Fibroblast of mammary gland (primary cell): ENCODE data around the gene PRDM7.
"Not testable (repeated sequence)": the region's sequence is repeated elsewhere in the genome, so short reads cannot be mapped to it uniquely, and the experiment has no call there.

Source experiments
- DNase-seq: peaks from one replicate; pipeline ENCODE4 v3.0.0-alpha.2; 2010; ENCODE audit warnings: low read depth
- H3K4me3 ChIP-seq: 2 replicates; pipeline ENCODE4 v1.5.1; 2011; ENCODE audit warnings: low read depth, mild to moderate bottlenecking, low read length, moderate library complexity; ENCODE audit not compliant: control insufficient read depth
- TF ChIP-seq, protein P1 (sequence below): conservative IDR thresholded peaks from 2 replicates; pipeline ENCODE4 v1.5.1; 2011; ENCODE audit warnings: low read depth, low read length, inconsistent platforms; ENCODE audit not compliant: control insufficient read depth, insufficient read depth

PRDM7 gene

DNA sequence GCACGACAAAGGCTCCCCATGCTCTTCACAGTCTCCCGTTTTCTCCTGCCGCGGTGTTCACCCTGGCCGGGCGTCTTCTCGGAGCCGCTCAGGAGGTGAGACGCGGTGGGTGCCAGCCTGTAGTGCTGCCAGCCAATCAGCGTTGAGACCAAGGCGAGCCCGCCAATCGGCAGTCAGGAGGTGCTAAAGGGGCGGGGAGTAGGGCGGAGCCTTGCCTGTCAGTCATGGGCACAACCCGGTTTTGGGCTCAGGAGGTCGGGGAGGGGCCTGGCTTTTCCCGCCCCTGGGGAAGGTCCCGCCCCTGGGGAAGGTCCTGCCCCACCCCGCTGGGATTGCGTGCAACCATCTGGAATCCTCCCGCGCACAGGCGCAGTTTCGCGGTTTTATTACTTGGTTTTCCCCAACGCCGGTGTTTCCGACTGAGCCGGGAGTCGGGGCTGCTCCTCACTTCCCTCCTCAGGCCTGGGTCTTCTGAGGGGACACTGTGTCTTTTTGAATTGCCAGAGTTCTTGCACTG, at the start of gene PRDM7:
Gene PRDM7, minus strand, starts transcription at position 92 of the 517 bp plus-strand sequence. CDS start 1,421 bp downstream, outside the sequence.
- peak; percentile 95 for DNase-seq
- TF ChIP-seq, protein P1, sequence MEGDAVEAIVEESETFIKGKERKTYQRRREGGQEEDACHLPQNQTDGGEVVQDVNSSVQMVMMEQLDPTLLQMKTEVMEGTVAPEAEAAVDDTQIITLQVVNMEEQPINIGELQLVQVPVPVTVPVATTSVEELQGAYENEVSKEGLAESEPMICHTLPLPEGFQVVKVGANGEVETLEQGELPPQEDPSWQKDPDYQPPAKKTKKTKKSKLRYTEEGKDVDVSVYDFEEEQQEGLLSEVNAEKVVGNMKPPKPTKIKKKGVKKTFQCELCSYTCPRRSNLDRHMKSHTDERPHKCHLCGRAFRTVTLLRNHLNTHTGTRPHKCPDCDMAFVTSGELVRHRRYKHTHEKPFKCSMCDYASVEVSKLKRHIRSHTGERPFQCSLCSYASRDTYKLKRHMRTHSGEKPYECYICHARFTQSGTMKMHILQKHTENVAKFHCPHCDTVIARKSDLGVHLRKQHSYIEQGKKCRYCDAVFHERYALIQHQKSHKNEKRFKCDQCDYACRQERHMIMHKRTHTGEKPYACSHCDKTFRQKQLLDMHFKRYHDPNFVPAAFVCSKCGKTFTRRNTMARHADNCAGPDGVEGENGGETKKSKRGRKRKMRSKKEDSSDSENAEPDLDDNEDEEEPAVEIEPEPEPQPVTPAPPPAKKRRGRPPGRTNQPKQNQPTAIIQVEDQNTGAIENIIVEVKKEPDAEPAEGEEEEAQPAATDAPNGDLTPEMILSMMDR: no peak

DNA sequence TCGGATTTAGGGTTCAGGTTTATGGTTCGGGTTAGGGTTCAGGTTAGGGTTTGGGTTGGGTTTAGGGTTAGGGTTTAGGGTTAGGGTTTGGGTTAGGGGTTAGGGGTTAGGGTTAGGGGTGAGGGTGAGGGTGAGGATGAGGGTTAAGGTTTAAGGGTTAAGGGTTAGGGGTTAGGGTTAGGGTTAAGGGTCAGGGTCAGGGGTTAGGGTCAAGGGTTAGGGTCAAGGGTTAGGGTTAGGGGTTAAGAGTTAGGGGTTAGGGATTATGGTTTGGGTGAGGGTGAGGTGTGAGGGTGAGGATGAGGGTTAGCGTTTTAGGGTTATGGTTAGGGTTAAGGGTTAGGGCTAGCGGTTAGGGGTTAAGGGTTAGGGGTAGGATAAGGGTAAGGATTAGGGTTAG, 44.7 kb upstream of the PRDM7 start:
- not testable (repeated sequence) for DNase-seq, H3K4me3 ChIP-seq

More for the DNA sequence above, at the start of gene PRDM7:
- H3K4me3 ChIP-seq: peak within 1 kb of the TSS; percentile 42

DNA sequence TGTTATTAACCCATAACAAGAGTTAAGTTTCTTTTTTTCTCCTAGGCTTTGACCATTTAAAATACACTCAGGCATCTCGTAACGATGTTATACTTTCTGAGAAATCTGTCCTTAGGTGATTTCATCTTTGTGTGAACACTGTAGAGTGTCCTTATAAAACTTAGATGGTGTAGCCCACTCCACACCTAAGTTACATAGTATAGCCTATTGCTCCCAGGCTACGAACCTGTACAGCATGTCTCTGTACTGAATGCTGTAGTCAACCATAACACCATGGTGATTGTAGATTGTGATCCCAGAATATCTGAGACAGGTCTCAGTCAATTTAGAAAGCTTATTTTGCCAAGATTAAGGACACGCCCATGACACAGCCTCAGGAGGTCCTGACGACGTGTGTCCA, 30.5 kb upstream of the PRDM7 start:
- not testable (repeated sequence) for DNase-seq

DNA sequence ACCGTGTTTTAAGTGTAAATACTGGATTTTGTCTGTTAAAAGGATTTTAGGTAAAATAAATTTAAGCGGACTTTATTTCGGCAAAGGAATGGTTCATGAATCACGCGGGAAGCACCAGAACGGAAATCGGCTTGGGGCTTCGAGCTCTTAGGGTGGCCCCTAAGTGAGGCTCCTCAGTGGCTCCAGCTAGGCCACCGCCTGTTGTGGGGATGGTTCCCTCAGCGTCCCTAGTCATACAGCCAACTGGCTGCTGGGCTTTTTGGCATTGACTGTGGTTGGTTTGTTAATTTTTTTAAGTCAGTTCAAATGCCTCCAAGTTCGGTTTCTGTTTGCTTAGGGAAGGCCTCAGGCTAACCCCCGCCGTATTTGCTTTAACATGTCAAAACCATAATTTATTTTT, 29.9 kb upstream of the PRDM7 start:
- DNase-seq, H3K4me3 ChIP-seq: not testable (repeated sequence)

More for the DNA sequence above, 30.5 kb upstream of the PRDM7 start:
- H3K4me3 ChIP-seq: not testable (repeated sequence)

DNA sequence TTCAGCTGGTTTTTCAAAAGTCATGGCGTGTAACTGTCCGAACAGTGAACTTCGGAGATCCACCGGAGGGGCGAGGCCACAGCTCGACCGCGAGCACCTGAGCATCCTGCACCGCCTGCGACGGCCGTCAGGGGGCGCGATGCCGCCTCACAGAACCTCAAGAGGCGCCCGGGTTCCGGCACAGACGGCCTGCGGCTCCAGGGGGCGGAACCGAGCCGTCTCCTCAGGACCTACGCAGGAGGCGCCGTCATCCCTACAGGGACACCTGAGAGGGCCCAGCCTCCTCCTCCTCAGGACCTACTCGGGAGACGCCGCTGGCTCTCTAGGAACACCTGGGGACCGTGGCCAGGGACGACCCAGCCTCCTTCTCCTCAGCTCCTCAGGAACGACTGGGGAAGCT, 29.1 kb upstream of the PRDM7 start:
- H3K4me3 ChIP-seq: not testable (repeated sequence)
- peak; percentile 16 for DNase-seq
- TF ChIP-seq, protein P1: peak; percentile 12

DNA sequence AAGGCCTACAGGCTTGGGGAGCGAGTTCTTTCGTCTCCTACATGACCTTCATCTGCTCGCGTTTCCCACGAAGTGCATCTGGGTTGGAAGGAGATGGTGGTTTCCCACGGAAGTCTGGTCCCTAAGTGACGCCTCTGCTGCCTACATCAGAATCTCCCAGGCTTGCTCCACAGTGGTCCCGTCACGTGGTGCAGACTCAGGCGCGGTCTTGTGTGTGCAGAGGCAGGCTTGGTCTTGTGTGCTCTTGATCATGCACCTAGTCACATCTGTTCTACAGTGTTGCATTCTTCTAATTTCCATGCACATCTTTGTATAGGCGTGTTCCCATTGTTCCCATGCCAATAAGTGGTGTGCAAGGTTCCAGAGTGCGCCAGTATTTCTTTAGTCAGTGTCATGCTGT, 27.6 kb upstream of the PRDM7 start:
- DNase-seq: not testable (repeated sequence)

DNA sequence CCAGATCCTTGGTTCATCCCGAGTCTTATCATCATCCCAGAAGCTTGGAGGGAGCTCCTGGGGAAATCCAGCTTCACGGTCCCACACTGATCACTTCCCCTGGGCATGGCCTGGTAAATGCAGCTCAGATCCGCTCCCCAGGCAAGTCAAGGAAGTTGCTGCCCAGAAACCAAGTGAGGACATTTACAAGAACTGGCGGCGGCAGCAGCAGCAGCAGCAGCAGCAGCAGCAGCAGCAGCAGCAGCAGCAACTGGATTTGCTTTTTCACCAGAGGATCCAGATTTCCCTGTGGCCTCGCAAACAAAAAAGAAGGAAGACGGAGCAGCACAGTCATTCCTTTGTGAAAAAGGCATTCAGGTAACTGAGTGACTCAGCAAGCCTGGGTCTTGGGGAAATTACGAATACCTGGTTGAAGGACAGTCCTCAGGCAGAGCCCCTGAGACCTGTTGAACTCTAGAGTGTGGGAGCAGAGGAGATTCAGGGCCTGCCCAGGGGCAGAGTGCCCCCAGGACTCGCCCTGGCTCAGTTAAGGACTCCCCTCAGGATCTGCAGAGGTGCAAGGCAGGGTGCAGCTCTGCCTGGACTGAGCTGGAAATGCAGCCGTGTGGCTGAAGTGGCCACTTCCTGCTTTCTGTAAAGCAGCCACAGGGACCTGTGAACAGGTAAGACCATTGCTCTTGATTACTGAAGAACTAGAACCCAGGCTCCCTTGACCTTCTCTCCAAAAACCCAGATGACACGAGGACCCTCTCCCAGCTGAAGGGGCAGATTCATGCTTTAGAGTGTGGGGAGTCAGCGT, 25.2 kb upstream of the PRDM7 start:
- not testable (repeated sequence) for DNase-seq, H3K4me3 ChIP-seq

More for the DNA sequence above, 27.6 kb upstream of the PRDM7 start:
- not testable (repeated sequence) for H3K4me3 ChIP-seq

DNA sequence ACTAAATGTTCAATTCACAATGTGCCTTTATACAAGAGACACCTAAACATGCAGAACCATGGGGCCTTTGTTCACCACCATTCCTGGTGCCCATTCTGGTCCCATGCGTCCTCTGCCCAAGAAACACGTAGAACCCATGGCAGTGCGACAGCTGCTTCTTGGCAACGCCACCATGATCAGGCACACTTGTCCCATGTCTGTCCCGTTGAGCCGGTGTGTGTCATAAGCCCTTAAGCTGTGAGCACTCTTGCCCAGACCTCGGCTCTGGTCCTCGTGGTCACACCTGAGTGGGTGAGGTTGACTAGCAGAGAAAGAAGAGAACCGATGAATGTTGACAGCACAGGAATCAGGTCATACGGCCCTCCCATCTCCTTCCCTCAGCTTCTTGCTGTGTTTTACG, 24.2 kb upstream of the PRDM7 start:
- not testable (repeated sequence) for DNase-seq

DNA sequence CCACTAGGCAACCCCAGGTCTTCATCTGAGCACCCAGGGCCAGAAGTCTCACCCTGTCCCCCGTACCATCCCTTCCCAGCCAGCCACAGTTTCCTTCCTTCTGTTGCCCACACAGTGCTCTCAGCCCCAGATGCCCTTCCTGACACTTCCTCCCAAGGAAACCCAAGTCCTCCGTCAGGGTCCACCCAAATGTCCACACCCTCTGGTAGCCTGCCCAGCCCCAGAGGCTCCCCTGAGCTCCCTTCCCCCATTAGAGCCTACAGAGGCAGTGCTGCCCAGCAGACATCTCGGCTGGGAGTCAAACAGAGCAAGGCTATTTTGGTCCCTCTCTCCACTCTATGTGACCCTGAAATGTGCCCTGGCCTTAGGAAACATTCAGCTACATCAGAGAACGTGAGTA, 23.7 kb upstream of the PRDM7 start:
- not testable (repeated sequence) for H3K4me3 ChIP-seq, DNase-seq

More for the DNA sequence above, 24.2 kb upstream of the PRDM7 start:
- not testable (repeated sequence) for H3K4me3 ChIP-seq

DNA sequence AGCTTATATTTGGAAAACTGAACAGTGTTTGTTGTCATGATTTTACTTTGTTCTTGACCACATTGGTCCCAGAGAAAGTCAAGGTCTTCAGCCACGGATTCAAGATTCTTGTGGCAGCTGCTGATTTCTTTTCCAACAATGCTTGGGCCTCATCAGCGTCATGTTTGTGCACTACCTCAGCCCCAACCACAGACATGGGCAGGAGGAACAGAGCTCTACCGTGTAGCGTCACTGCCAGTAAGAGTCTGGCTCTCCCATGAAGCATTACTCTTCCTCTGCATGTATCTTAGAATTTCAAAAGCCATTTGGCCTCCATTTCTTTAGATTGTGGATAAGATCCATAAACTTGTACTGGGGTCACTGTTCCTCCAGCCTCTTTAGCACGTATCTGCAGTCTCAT, 23.1 kb upstream of the PRDM7 start:
- not testable (repeated sequence) for H3K4me3 ChIP-seq, DNase-seq

DNA sequence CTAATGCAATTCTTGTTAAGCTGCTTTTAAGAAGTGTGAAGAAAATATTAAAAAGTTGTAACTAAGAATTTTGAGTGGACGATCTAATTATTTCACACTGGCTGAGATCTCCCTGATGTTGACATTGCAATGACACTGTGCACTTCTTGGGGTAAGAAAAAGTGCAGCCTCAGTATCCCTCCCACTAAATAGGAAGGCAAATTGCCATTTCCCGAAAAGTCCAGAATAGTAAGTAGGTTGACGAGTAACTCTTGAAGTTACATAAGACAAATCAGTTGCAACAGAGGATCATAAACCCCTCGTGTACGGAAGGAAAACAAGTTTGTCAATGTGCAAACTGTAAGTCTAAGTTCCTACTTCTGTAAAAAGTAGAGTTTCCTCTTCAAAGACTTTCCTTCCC, 21.8 kb upstream of the PRDM7 start:
- H3K4me3 ChIP-seq, DNase-seq: not testable (repeated sequence)

DNA sequence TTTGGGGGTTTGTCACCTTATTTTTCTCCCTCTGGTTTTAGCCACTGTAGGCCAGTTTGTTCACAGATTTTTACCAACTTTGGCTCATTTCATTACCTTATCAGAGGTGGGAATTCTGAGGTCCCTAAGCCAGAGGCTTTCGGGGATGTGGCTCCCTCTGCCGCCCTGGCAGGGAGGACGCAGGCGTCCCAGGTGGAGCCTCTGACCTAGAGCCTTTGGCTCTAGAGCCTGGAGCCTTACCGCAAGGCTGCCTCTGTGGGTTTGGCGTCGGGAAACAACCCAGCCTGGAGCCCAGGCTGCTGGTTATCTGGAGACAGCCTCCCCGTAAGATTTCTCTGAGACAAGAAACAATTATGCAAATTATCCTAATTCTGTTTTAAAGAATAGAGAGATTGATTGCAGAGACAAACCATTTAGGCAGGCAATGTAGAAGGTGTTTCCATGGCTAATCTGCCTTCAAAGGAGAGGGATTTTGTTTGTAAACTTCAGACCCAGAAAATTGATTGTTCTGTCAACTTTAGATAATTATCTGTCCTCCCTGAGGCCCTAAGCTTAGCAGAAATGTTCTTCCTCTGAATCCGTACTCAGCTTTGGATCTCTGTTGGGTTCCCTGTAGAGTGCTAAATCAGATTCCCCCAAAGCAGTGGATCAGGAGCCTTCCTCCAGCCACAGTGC, 20.0 kb upstream of the PRDM7 start:
- H3K4me3 ChIP-seq, DNase-seq: not testable (repeated sequence)

DNA sequence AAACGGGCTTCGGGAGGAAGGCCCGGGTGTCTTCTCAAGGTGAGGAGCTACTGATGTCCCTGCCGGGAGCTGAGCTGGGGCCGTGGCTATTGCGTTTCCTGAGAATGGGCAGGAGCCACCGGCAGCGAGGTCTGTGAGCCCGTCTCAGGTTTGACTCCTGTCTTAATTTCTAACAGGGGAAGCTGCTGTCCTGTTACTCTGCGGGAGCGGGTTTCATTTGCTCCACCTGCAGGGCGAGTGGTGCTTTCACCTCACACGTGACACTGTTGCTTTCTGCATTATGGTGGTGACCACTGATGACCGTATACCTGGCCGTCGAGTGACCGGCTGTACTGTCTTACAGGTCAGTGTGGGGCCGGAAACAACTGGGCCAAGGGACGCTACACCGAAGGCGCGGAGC, 17.7 kb upstream of the PRDM7 start:
- not testable (repeated sequence) for H3K4me3 ChIP-seq, DNase-seq

DNA sequence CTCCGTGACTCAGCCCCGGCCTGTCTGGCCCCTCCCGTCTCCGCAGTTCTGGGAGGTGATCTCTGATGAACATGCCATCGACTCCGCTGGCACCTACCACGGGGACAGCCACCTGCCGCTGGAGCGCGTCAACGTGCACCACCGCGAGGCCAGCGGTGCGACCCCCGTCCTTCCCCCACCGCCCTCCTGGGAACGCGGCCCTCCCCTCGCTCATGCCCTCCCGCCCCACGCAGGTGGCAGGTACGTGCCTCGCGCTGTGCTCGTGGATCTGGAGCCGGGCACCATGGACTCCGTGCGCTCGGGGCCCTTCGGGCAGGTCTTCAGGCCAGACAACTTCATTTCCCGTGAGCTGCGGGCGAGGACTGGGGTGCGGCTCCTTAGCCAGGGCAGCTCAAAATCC, 17.2 kb upstream of the PRDM7 start:
- not testable (repeated sequence) for DNase-seq, H3K4me3 ChIP-seq

DNA sequence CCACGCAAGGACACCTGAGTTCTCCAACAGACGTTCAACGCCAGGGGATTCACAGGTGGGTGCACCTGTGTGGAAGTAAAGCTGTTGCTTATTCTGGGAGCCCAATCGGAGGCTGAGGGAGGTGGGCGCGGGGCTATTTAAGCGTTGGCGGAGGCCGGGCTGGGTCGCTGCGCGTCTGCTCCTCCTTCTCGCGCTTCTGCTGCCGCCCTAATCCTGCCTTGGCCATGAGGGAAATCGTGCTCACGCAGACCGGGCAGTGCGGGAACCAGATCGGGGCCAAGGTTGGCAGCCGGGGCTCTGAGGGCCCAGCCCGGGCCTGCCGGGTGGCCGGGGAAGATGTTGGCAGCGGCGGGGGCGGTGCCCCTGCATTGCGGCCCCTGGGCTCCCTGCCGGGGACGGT, 16.7 kb upstream of the PRDM7 start:
- H3K4me3 ChIP-seq, DNase-seq: not testable (repeated sequence)

DNA sequence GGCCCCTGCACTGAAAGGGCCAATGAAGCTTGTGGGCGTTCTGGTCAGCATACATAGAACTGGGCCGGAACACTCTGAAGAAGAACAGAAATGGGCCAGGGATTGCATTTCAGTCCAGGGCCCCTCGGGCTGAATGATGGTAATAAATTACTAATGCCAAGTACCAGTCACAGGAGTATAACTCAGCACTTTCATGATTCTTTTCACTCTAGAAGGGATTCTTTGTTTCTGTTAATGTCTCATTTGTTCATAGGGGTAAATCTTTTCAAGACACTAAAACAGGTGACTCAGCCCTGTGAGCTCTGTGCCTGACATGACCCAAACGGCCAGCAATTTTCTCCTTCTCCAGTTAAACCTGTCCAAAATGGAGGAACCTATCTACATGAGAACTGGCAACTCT, 15.7 kb upstream of the PRDM7 start:
- not testable (repeated sequence) for DNase-seq, H3K4me3 ChIP-seq
